GM19193 (cell line): ENCODE results near the gene COMT.

ENCODE experiments used
- POLR2A ChIP-seq: IDR thresholded peaks from 4 replicates; pipeline ENCODE4 v1.6.1; 2011; ENCODE audit not compliant: insufficient read depth, insufficient read length; ENCODE audit errors: extremely low read depth

Gene COMT

DNA sequence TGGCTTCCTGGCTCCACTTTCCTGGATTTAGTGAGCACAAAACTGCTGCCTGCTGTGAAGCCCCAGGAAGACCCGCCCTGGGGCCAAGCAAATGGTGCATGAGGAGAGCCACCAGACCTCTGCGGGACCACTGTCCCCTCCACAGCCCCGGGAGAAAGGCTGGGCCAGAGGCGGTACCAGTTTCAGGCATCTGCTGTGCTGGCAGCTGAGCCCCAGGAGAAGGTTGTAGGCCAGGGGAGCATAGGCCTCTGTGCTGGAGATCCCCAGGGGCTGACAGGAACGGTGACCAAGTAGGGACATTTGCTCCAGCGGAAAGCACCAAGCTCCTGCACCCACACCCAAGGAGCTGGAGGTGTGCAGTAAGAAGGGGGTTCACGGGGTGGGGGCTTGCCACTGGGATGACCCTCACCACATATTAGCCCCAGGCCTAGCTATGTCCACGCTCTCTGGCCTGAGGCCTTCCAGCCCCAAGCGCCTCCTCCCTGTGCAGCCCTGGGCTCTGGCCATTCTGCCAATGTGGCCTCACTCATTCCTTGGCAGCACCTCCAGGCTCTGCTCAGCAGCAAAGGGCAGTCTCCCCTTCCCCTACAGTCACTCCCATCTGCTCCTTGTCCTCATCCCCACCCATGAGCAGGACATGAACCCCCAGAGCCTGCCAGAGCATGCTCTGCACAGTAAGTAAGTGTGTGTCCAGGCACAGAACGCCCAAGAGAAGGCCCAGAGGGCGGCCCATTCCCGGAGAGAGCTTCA is 24.0 kb upstream of the COMT start:
- TF ChIP-seq POLR2A, result no peak

- TF ChIP-seq POLR2A, result no peak
Observed at GRCh38 chr22:19918332-19919106, 23.1 kb upstream of the COMT start.

DNA sequence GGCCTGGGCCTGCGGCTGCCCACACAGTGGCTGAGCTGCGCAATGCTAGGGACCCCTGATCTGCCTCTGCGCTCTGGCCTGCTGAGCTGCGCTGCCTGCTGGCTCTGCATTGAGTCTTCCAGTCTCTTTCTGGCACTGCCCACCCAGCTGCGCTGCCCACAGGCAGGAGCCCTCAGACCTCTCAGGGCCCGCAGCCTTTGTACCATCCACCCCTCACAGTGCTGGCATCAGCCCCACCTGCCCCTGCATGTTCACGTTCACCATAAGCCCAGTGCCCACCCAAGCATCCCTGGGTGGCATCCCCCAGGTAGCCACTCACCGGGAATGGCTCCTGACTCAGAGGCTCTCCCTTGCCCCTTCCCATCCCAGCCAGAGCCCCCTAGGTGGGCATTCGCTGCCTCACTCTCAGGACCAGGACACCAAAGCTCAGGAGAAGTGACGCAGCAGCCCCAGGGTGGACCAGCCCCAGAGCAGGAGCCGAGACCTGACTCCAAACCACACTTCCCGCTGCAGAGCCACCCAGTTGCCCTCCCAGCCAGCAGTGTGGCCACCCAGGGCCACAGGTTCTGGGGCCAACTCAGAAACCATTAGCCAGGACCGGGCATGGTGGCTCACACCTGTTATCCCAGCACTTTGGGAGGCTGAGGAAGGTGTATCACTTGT is 21.7 kb upstream of the COMT start:
- no peak for TF ChIP-seq POLR2A

DNA sequence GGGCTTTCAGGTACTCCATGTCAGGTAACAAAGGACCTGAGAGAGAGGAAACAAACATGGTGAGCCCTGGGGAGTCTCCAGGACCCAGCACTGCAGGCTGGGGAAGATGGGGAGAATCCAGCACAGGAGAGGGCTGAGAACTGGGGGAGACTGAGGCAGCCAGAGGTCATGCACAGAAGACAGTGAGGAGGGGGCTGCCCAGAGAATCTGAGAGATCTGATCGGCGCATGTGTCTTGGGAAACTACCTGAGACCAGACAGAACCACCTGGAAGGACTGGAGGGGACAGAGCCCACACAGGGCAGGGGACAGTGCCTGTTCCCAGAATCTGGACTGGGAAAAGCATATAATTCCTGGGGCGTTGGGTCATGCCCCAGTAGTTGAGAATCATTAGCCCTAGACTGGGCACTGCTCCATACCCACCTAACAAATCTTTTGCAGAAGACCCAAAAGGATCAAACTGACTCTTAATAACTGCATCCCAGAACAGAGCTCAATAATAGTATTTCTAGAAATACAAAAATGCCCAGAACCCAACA is 20.0 kb upstream of the COMT start:
- TF ChIP-seq POLR2A, result no peak

GRCh38 chr22:19923914-19924513 is 17.6 kb upstream of the COMT start:
- no peak for TF ChIP-seq POLR2A

- TF ChIP-seq POLR2A, result no peak
Observed at GRCh38 chr22:19927696-19928095, 13.9 kb upstream of the COMT start.

DNA sequence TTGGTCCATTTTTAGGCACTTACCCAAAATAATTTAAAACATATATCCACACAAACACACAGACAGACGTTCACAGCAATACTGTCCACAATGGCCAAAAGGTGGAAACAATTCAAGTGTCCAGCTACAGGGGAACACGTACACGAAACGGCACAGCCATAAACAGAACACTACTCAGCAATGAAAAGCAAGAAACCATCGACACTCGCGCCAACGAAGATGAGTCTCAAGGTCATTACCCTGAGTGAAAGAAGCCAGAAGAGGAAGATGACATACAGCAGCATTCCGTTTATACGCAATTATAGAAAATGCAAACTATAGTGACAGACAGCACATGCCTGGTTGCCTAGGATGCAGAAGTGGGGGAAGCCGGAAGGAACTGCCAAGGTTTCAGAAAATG is 13.4 kb upstream of the COMT start:
- TF ChIP-seq POLR2A, result no peak

GRCh38 chr22:19929586-19930550 is 11.7 kb upstream of the COMT start:
- no peak for TF ChIP-seq POLR2A

GRCh38 chr22:19930551-19931486 is 10.8 kb upstream of the COMT start:
- TF ChIP-seq POLR2A, result no peak

DNA sequence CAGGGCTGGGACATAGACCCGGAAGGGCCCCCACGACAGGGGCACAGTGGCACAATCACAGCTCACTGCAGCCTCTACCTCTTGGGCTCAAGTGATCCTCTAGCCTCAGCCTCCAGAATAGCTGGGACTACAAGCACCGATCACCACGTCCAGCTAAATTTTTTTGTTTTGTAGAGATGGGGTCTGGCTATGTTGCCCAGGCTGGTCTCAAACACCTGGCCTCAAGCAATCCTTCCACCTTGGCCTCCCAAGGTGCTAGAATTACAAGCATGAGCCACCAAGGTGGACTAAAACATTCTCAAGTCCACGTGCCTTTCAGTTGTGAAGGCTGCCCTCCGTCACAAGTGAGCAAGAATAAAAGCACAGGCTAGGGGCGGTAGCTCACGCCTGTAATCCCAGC is 10.1 kb upstream of the COMT start:
- TF ChIP-seq POLR2A, result no peak

GRCh38 chr22:19932367-19933206 is 9.0 kb upstream of the COMT start:
- no peak for TF ChIP-seq POLR2A
